GM18499 (cell line): ENCODE results near the gene ST3GAL2.
A peak's percentile ranks its signal among the peaks of the same experiment; 100 is the strongest.

Experiments
- ATAC-seq: cut with Tn5 transposase; IDR thresholded peaks from one replicate; pipeline ENCODE4 v1.9.1; 2021; ENCODE audit warnings: moderate number of reproducible peaks; ENCODE audit not compliant: insufficient read depth, unreplicated experiment

Gene ST3GAL2

GRCh38 chr16:70438969-70439862 is at the start of gene ST3GAL2:
TSS of gene ST3GAL2 (minus strand) at chr16:70439100. CDS start at chr16:70398530, 40,570 bp downstream.
- ATAC-seq: peak; percentile 39

GRCh38 chr16:70484867-70485266 is 46.0 kb upstream of the ST3GAL2 start:
- ATAC-seq: no peak

- no peak for ATAC-seq
These were observed 44.5 kb upstream of the ST3GAL2 start for GRCh38 chr16:70483426-70483825.

GRCh38 chr16:70482624-70483023 is 43.7 kb upstream of the ST3GAL2 start:
- ATAC-seq: no peak

- ATAC-seq: no peak
These were observed 43.1 kb upstream of the ST3GAL2 start for GRCh38 chr16:70481929-70482536.

GRCh38 chr16:70480127-70481105 is 41.5 kb upstream of the ST3GAL2 start:
- no peak for ATAC-seq

- ATAC-seq: no peak
These were observed 40.0 kb upstream of the ST3GAL2 start for GRCh38 chr16:70478912-70479341.

- ATAC-seq: no peak
These were observed 39.3 kb upstream of the ST3GAL2 start for GRCh38 chr16:70478169-70478568.

- peak; percentile 77 for ATAC-seq
These were observed 37.5 kb upstream of the ST3GAL2 start for GRCh38 chr16:70476272-70477020.

- ATAC-seq: no peak
These were observed 36.4 kb upstream of the ST3GAL2 start for GRCh38 chr16:70475054-70475871.

- ATAC-seq: no peak
These were observed 35.6 kb upstream of the ST3GAL2 start for GRCh38 chr16:70474320-70475053.

GRCh38 chr16:70473446-70474319 is 34.8 kb upstream of the ST3GAL2 start:
- no peak for ATAC-seq

- ATAC-seq: no peak
These were observed 34.0 kb upstream of the ST3GAL2 start for GRCh38 chr16:70472786-70473433.

GRCh38 chr16:70470927-70471341 is 32.0 kb upstream of the ST3GAL2 start:
- no peak for ATAC-seq

GRCh38 chr16:70470141-70470926 is 31.4 kb upstream of the ST3GAL2 start:
- ATAC-seq: no peak
